Mucosa of descending colon (tissue), 3 donors: ENCODE measurements around the gene NCOA7. TPM values are rescaled to one million over a fixed set of nuclear protein-coding genes. Genes with fewer than 3 reads are reported as not detected.
"Not testable (repeated sequence)": the region's sequence is repeated elsewhere in the genome, so short reads cannot be mapped to it uniquely, and the experiment has no call there.

Source experiments
- ATAC-seq: fragments of 200-7000 bp; cut with Tn5 transposase; one replicate; pipeline ENCODE4 v1.9.1; 2020; ENCODE audit warnings: mild to moderate bottlenecking, moderate library complexity
- DNase-seq, 3 donors: peaks; one replicate each; pipeline ENCODE4 v3.0.0-alpha.2; 2020
- H3K36me3 ChIP-seq: fragments of 200-600 bp; one replicate; pipeline ENCODE4 v1.8.0; 2021; ENCODE audit warnings: low read depth, mild to moderate bottlenecking
- H3K4me1 ChIP-seq: fragments of 200-600 bp; one replicate; pipeline ENCODE4 v1.8.0; 2021; ENCODE audit warnings: low read depth, mild to moderate bottlenecking
- H3K4me3 ChIP-seq: fragments of 200-600 bp; one replicate; pipeline ENCODE4 v1.8.0; 2021; ENCODE audit warnings: mild to moderate bottlenecking
- H3K9me3 ChIP-seq: fragments of 200-600 bp; one replicate; pipeline ENCODE4 v1.8.0; 2021; ENCODE audit warnings: mild to moderate bottlenecking
- intact Hi-C, 2 donors: fragments of 100-400 bp; cut with DNase I in 1 of 2; cut with micrococcal nuclease in 1 of 2; formaldehyde crosslinking; loops; one replicate each; pipeline versions ENCODE4 v1.11.0 to v1.11.1; 2022; cut with DNase I, micrococcal nuclease
- total RNA-seq, 3 donors: library from RNA; stranded (reverse); fragmentation: NEBNext Ultra II Directional in 2 of 3; extraction: Animal tissue kit (Norgen Biotek cat#: 25700) in 2 of 3; gene quantifications; one replicate each; pipeline versions ENCODE4 v1.2.1 to v1.2.4, GENCODE V29; 2021 to 2023
- TF ChIP-seq, protein P1 (sequence below): fragments of 200-600 bp; IDR thresholded peaks from one replicate; pipeline ENCODE4 v1.8.0; 2022; ENCODE audit warnings: antibody characterized with exemption, mild to moderate bottlenecking
- donor health status: DM: no; HTN: no; CAD: no; lungs with moderate emphysema.
- donor health status: DM: no; HTN: no; CAD: no.
- donor health status: DM: no; HTN: yes; CAD: no.

The NCOA7 gene
- total RNA-seq, 3 donors from 2014 or later = 28.9 to 54.0 (median 49.6) TPM

- TF ChIP-seq, protein P1, sequence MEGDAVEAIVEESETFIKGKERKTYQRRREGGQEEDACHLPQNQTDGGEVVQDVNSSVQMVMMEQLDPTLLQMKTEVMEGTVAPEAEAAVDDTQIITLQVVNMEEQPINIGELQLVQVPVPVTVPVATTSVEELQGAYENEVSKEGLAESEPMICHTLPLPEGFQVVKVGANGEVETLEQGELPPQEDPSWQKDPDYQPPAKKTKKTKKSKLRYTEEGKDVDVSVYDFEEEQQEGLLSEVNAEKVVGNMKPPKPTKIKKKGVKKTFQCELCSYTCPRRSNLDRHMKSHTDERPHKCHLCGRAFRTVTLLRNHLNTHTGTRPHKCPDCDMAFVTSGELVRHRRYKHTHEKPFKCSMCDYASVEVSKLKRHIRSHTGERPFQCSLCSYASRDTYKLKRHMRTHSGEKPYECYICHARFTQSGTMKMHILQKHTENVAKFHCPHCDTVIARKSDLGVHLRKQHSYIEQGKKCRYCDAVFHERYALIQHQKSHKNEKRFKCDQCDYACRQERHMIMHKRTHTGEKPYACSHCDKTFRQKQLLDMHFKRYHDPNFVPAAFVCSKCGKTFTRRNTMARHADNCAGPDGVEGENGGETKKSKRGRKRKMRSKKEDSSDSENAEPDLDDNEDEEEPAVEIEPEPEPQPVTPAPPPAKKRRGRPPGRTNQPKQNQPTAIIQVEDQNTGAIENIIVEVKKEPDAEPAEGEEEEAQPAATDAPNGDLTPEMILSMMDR = no peak
- DNase-seq (no peak), ATAC-seq (no peak)
- Histone ChIP-seq H3K9me3 (no peaks in the 10 kb centered on the region), H3K4me1 (no peaks in the 10 kb centered on the region), H3K4me3 (no peak overlapping the region), H3K36me3 (no peaks in the 10 kb centered on the region)
- intact Hi-C loops = loop anchor here in 1 of 2 donors (5.0 kb wide), 1 partner anchor 113 kb away; no protein-coding TSS in a partner anchor
Measured at GRCh38 chr6:125970760-125971159, 180.0 kb downstream of the NCOA7 start.

DNA sequence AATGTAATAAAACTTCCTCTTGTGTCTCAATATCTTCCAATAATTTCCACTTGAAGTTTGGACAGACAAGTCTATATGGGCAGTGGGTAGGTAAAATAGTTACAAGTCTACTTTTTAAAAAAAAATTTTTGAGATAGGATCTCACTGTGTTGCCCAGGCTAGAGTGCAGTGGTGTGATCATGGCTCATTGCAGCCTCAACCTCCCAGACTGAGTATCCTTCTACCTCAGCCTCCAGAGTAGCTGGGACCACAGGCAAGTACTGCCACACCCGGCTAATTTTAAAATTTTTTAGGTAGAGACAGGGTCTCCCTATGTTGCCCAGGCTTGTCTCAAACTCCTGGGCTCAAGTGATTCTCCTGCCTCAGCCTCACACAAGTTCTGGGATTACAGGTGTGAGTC lies 181.7 kb downstream of the NCOA7 start:
- not testable (repeated sequence) for DNase-seq, H3K4me1 ChIP-seq, H3K36me3 ChIP-seq, ATAC-seq, H3K9me3 ChIP-seq, H3K4me3 ChIP-seq
- intact Hi-C loops = loop anchor here in 1 of 2 donors (5.0 kb wide), 1 partner anchor 115 kb away; no protein-coding TSS in a partner anchor

DNA sequence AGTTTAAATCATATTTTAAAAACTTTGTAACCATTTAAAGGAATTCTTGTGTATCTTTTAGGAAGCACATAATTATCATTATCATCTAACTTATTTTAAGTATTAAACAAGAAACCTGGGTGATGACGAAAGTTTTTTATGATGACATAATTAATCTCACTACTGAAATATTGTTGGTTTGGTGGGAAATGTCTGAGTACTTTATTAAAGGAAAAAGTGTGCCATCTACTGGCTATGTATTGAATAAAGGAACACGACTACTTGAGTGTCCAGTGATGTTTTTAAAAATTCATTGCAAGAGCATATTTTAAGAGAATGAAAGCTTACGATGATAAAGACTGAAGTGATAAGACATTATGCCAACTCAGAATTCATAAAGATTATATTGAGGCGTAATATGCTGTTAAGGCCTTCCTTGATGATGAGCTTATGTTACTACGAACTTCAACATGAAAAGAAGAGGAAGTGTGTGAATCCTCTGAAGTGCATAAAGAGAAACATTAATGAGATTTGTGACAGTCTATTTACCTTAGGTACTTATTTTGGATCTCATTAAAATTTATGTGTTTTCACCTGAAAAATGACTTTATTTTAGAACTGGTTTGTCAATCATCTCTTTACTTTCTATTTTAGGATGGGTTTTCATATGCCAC lies 183.6 kb downstream of the NCOA7 start:
- no peaks in the 10 kb centered on the region for H3K4me1 ChIP-seq
- H3K9me3 ChIP-seq = no peaks in the 10 kb centered on the region
- peak; percentile 47 for ATAC-seq
- H3K36me3 ChIP-seq = no peaks in the 10 kb centered on the region
- intact Hi-C loops = loop anchor here in 1 of 2 donors (5.0 kb wide), 1 partner anchor 117 kb away; no protein-coding TSS in a partner anchor
- H3K4me3 ChIP-seq = no peak overlapping the region
- DNase-seq = no peak
- TF ChIP-seq, protein P1 = peak; percentile 34

DNA sequence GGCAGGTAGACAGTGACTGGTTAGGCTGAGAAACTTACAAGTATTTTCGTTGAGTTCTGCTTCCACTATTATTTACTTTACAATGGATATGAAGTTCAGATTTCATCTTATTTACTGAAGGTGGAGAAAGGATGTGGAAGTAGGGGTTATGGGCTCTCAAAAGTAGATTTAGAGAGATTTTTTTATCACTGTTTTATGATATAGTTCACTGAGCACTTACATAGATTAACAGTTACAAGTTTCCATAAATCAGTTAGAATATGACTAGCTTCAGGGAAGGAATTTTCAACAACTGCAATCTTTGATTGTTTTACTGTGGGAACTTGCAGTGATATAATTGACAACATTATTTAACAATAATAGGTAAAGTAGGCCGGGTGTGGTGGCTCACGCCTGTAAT lies 188.3 kb downstream of the NCOA7 start:
- DNase-seq (no peak), ATAC-seq (peak; percentile 54)
- Histone ChIP-seq H3K9me3 (no peaks in the 10 kb centered on the region), H3K4me3 (no peak overlapping the region), H3K4me1 (no peaks in the 10 kb centered on the region), H3K36me3 (no peaks in the 10 kb centered on the region)
- intact Hi-C loops = no loop called here
- TF ChIP-seq, protein P1 = no peak

Other genes with a start within 250 kb of the NCOA7 start
- 1 to 10 TPM in 2 of 3 donors, under 1 TPM in 1; 0.58 to 2.9 (median 1.5) TPM for gene HEY2, start 41.3 kb upstream of the NCOA7 start, total RNA-seq
- gene HINT3, start 165.8 kb downstream of the NCOA7 start, total RNA-seq = 10 to 100 TPM; 23.2 to 32.9 (median 23.2) TPM
- gene TRMT11, start 195.6 kb downstream of the NCOA7 start, total RNA-seq = 10 to 100 TPM; 20.7 to 22.7 (median 21.5) TPM